Suprapubic skin (tissue), 4 donors: ENCODE data around the gene NLGN4Y.

Experiments used
- EP300 ChIP-seq: sonication (generic); formaldehyde crosslinking; IDR thresholded peaks from one replicate; pipeline ENCODE4 v1.6.1; 2017; ENCODE audit warnings: antibody characterized with exemption
- POLR2AphosphoS5 ChIP-seq, 3 donors: sonication (generic); formaldehyde crosslinking; IDR thresholded peaks; one replicate each; pipeline ENCODE4 v1.6.1; 2017; ENCODE audit warnings: antibody characterized with exemption in 3 of 3
- TF ChIP-seq, protein P1 (sequence below), 2 donors: fragments of 200-600 bp in 1 of 2; fragments of 450-650 bp in 1 of 2; sonication (generic) in 1 of 2; IDR thresholded peaks; one replicate each; pipeline ENCODE4 v1.5.1; 2016 to 2019; ENCODE audit warnings: antibody characterized with exemption in 2 of 2, mild to moderate bottlenecking in 1 of 2, moderate library complexity in 1 of 2

DNA sequence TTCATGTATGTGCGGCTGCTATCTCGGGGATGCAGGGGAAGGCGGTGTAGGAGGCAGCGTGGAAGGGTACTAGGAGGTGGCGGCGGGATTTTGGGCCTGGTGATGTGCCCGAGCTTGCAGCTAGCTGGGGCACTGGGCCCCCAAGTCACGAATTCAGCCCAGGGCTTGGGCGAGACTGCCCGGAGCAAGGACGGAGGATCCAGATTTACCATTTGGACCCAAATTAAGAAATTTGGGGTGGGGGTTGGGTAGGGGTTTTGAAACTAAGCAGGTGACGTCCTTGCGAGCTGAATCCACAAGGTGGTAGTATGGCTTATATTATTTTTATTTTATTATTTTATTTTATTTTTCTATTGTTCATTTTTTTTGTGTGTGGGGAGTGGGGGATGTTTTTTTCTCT lies 986 bp downstream of the NLGN4Y start:
- TF ChIP-seq, protein P1, sequence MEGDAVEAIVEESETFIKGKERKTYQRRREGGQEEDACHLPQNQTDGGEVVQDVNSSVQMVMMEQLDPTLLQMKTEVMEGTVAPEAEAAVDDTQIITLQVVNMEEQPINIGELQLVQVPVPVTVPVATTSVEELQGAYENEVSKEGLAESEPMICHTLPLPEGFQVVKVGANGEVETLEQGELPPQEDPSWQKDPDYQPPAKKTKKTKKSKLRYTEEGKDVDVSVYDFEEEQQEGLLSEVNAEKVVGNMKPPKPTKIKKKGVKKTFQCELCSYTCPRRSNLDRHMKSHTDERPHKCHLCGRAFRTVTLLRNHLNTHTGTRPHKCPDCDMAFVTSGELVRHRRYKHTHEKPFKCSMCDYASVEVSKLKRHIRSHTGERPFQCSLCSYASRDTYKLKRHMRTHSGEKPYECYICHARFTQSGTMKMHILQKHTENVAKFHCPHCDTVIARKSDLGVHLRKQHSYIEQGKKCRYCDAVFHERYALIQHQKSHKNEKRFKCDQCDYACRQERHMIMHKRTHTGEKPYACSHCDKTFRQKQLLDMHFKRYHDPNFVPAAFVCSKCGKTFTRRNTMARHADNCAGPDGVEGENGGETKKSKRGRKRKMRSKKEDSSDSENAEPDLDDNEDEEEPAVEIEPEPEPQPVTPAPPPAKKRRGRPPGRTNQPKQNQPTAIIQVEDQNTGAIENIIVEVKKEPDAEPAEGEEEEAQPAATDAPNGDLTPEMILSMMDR (IDR thresholded peaks at IDR 0.05) = no peak
- TF ChIP-seq POLR2AphosphoS5 (IDR thresholded peaks at IDR 0.05) (no peak), EP300 (no peak)
